ENCODE data around the gene NCAPH2.

DNA sequence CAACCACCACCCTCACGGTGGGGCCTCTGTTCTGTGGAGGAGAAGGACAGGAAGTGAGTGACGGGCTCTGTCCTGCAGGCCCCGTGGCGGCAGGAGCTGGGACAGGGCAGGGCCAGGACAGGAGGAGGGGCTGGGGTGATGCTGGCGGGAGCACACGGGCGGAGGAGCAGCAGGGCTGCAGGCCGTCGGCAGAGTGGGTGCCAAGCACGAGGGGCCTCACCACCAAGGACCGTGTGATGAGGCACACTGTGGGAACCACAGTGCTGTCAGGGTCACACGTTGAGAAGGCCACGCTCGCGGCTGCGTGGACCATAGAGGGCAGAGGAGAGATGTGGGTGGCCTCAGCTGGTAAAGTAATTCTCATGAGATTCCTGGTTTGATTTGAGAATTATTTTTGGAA is 8.9 kb downstream of the NCAPH2 start:
- TF ChIP-seq, protein P1, sequence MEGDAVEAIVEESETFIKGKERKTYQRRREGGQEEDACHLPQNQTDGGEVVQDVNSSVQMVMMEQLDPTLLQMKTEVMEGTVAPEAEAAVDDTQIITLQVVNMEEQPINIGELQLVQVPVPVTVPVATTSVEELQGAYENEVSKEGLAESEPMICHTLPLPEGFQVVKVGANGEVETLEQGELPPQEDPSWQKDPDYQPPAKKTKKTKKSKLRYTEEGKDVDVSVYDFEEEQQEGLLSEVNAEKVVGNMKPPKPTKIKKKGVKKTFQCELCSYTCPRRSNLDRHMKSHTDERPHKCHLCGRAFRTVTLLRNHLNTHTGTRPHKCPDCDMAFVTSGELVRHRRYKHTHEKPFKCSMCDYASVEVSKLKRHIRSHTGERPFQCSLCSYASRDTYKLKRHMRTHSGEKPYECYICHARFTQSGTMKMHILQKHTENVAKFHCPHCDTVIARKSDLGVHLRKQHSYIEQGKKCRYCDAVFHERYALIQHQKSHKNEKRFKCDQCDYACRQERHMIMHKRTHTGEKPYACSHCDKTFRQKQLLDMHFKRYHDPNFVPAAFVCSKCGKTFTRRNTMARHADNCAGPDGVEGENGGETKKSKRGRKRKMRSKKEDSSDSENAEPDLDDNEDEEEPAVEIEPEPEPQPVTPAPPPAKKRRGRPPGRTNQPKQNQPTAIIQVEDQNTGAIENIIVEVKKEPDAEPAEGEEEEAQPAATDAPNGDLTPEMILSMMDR (IDR thresholded peaks at IDR 0.05) = no peak
- TF ChIP-seq POLR2A (IDR thresholded peaks at IDR 0.05) = no peak
